Thoracic aorta (tissue), 2 donors: ENCODE measurements around the gene ATG7. TPM values are rescaled to one million over a fixed set of nuclear protein-coding genes. Genes with fewer than 3 reads are reported as not detected.

Source experiments
- ATAC-seq: fragments of 150-250 bp; one replicate; pipeline ENCODE4 v1.8.0; 2017; ENCODE audit warnings: low read depth; ENCODE audit not compliant: insufficient number of reproducible peaks, low FRiP score
- DNase-seq: peaks from one replicate; pipeline ENCODE4 v3.0.0-alpha.2; 2020; ENCODE audit warnings: low spot score
- H3K27ac ChIP-seq, 2 donors: fragments of 200-600 bp; sonication (generic); 1 replicate in 1 of 2; 2 replicates in 1 of 2; pipeline ENCODE4 v1.5.1; 2016; ENCODE audit warnings: mild to moderate bottlenecking in 2 of 2, moderate library complexity in 2 of 2
- H3K27me3 ChIP-seq: fragments of 200-600 bp; sonication (generic); replicated peaks from 2 replicates; pipeline ENCODE4 v1.6.0; 2016; ENCODE audit warnings: mild to moderate bottlenecking; ENCODE audit not compliant: insufficient read depth
- H3K36me3 ChIP-seq: fragments of 200-600 bp; sonication (generic); one replicate; pipeline ENCODE4 v1.5.1; 2016
- H3K4me1 ChIP-seq, 2 donors: fragments of 200-600 bp; sonication (generic); 1 replicate in 1 of 2; 2 replicates in 1 of 2; pipeline versions ENCODE4 v1.5.1 to v1.6.0; 2016; ENCODE audit warnings: low read depth in 2 of 2, mild to moderate bottlenecking in 1 of 2; ENCODE audit not compliant: control insufficient read depth in 1 of 2
- H3K4me3 ChIP-seq: fragments of 200-600 bp; sonication (generic); 2 replicates; pipeline ENCODE4 v1.5.1; 2016; ENCODE audit warnings: mild to moderate bottlenecking
- H3K9me3 ChIP-seq: fragments of 200-600 bp; sonication (generic); 2 replicates; pipeline ENCODE4 v1.5.1; 2016
- total RNA-seq, 2 donors: library from RNA; depleted of rRNA; stranded (reverse); fragments of >200 nt; gene quantifications; one replicate each; pipeline versions ENCODE4 v1.1.0 to v1.2.3, GENCODE V29; 2016
- TF ChIP-seq, protein P1 (sequence below): fragments of 200-600 bp; sonication (generic); IDR thresholded peaks from one replicate; pipeline ENCODE4 v1.5.1; 2019; ENCODE audit warnings: antibody characterized with exemption

The ATG7 gene
- total RNA-seq, 2 donors from 2014 or later: 56.6 to 88.3 TPM

DNA sequence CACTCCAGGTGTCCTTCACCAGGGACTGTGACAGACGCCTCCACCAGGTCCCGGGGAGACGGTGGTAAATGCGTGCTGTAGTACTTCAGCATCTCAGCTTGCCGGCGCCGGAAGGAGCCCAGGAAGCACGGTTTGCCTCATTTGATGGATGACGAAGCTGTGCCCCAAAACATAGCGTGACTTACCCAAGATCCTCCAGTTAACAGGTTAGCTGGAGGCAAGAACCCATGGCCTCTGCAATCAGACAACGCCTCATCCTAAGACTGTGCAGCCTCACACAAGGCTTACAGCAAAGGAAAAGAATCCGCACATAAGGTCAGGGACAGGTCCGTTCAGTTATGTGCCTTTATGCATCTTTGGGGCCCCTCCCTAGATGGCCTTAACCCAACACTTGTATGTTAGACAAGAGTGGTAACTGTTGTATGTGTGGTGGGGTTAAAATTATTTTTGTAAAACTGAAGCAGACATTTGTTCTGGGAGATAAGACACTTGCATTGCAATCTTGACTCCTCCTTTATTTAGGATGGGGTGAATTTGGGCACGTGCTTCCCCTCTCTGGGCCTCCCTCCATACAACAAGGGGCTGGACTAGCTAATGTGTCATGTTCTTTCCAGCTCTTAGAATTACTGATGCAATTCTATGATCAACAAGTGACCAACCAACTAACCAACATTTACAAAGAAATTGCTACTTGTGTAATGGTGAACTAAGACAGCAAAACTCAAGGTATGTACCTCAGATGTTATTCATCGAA, 332.1 kb downstream of the ATG7 start:
- DNase-seq (no peak), ATAC-seq (no peak)
- peaks cover 40 to 88% of the 10 kb centered on the region in 2 donors for H3K4me1 ChIP-seq
- no peaks in the 10 kb centered on the region for H3K9me3 ChIP-seq
- TF ChIP-seq, protein P1, sequence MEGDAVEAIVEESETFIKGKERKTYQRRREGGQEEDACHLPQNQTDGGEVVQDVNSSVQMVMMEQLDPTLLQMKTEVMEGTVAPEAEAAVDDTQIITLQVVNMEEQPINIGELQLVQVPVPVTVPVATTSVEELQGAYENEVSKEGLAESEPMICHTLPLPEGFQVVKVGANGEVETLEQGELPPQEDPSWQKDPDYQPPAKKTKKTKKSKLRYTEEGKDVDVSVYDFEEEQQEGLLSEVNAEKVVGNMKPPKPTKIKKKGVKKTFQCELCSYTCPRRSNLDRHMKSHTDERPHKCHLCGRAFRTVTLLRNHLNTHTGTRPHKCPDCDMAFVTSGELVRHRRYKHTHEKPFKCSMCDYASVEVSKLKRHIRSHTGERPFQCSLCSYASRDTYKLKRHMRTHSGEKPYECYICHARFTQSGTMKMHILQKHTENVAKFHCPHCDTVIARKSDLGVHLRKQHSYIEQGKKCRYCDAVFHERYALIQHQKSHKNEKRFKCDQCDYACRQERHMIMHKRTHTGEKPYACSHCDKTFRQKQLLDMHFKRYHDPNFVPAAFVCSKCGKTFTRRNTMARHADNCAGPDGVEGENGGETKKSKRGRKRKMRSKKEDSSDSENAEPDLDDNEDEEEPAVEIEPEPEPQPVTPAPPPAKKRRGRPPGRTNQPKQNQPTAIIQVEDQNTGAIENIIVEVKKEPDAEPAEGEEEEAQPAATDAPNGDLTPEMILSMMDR: no peak
- H3K27me3 ChIP-seq: no peaks in the 10 kb centered on the region
- no peaks in the 10 kb centered on the region for H3K36me3 ChIP-seq
- peak overlapping the region; percentile 79 to 94 for H3K27ac ChIP-seq
- peak overlapping the region; percentile 37 for H3K4me3 ChIP-seq

GRCh38 chr3:11605398-11605797, 333.2 kb downstream of the ATG7 start:
- ATAC-seq: no peak
- Histone ChIP-seq H3K4me1 (peaks cover 34 to 88% of the 10 kb centered on the region in 2 donors), H3K27ac (peak overlapping the region; percentile 49 to 62)

DNA sequence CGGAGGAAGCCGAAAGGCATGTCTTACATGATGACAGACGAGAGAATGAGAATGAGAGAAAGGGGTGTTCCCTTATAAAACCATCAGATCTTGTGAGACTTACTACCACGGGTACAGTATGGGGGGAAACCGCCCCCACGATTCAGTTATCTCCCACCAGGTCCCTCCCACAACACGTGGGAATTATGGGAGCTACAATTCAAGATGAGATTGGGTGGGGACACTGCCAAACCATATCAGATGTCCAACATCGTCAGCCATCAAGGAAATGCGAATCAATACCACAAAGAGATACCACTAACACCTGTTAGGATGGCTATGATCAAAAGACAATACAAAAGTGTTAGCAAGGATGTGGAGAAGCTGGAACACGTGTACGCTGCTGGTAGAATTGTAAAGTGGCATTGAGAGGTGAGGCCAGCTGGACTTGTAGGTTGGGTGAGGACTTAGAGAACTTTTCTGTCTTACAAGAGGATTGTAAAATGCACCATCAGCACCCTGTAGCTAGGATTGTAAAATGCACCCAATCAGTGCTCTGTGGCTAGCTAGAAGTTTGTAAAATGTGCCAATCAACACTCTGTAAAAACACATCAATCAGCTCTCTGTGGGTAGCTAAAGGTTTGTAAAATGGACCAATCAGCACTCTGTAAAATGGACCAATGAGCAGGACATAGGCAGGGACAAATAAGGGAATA, 334.0 kb downstream of the ATG7 start:
- no peak for ATAC-seq
- Histone ChIP-seq H3K4me3 (no peak overlapping the region), H3K27ac (peak overlapping the region in 1 of 2 donors; percentile 62), H3K9me3 (no peaks in the 10 kb centered on the region), H3K27me3 (no peaks in the 10 kb centered on the region), H3K36me3 (no peaks in the 10 kb centered on the region), H3K4me1 (peaks cover 34 to 89% of the 10 kb centered on the region in 2 donors)
- DNase-seq: no peak
- TF ChIP-seq, protein P1: no peak

More at GRCh38 chr3:11605398-11605797, 333.2 kb downstream of the ATG7 start:
- Histone ChIP-seq H3K4me3 (no peak overlapping the region), H3K27me3 (no peaks in the 10 kb centered on the region), H3K36me3 (no peaks in the 10 kb centered on the region), H3K9me3 (no peaks in the 10 kb centered on the region)
- no peak for DNase-seq
- TF ChIP-seq, protein P1: no peak

- Histone ChIP-seq H3K9me3 (no peaks in the 10 kb centered on the region), H3K4me1 (peaks cover 28 to 89% of the 10 kb centered on the region in 2 donors), H3K27ac (peak overlapping the region in 1 of 2 donors; percentile 16), H3K4me3 (no peak overlapping the region), H3K27me3 (no peaks in the 10 kb centered on the region), H3K36me3 (no peaks in the 10 kb centered on the region)
- TF ChIP-seq, protein P1: no peak
- ATAC-seq: no peak
- no peak for DNase-seq
Observed at GRCh38 chr3:11606865-11607440, 334.8 kb downstream of the ATG7 start.

Other genes with a start within 250 kb of the ATG7 start
- gene HRH1, start 117.9 kb upstream of the ATG7 start, total RNA-seq: 10 to 100 TPM; 17.7 to 48.3 TPM